Measurements from ENCODE around the gene USP53. TPM values are rescaled to one million over a fixed set of nuclear protein-coding genes. Genes with fewer than 3 reads are reported as not detected.

USP53 gene
- total RNA-seq, 4 donors from 2014 or later = 34.2 to 56.4 (median 44.8) TPM

- H3K4me3 ChIP-seq (ENCODE audit: low read depth, poor library complexity, severe bottlenecking) = no peak overlapping the region
- no peak for DNase-seq (ENCODE audit: low spot score in 2 of 2)
- TF ChIP-seq POLR2A (IDR thresholded peaks at IDR 0.05) = no peak
- no peak for TF ChIP-seq CTCF (IDR thresholded peaks at IDR 0.05)
- intact Hi-C loops (cut with DNase I; ENCODE audit: low total_unique reads) = no loop called here
These were observed 6.8 kb upstream of the USP53 start for GRCh38 chr4:119205690-119206089.

- H3K4me3 ChIP-seq (ENCODE audit: low read depth, poor library complexity, severe bottlenecking) = no peak overlapping the region
- DNase-seq (ENCODE audit: low spot score in 2 of 2) = no peak
- TF ChIP-seq POLR2A (IDR thresholded peaks at IDR 0.05) = no peak
- TF ChIP-seq CTCF (IDR thresholded peaks at IDR 0.05) = no peak
- 47 to 57% methylated on average over 1 of the region's 1 CpG for WGBS, 2 donors
- intact Hi-C loops (cut with DNase I; ENCODE audit: low total_unique reads) = no loop called here
These were observed 6.3 kb upstream of the USP53 start for GRCh38 chr4:119206178-119206577.

- no peak for DNase-seq (ENCODE audit: low spot score in 2 of 2)
- WGBS, 2 donors = 14 to 26% methylated on average over 1 of the region's 1 CpG
- H3K4me3 ChIP-seq (ENCODE audit: low read depth, poor library complexity, severe bottlenecking) = no peak overlapping the region
- intact Hi-C loops (cut with DNase I; ENCODE audit: low total_unique reads) = no loop called here
- no peak for TF ChIP-seq POLR2A (IDR thresholded peaks at IDR 0.05)
- TF ChIP-seq CTCF (IDR thresholded peaks at IDR 0.05) = no peak
These were observed 5.5 kb upstream of the USP53 start for GRCh38 chr4:119207051-119207450.

GRCh38 chr4:119209077-119209476 lies 3.4 kb upstream of the USP53 start:
- DNase-seq (ENCODE audit: low spot score in 2 of 2) = peak in 1 of 2 donors; percentile 46
- TF ChIP-seq CTCF (IDR thresholded peaks at IDR 0.05) (no peak), POLR2A (IDR thresholded peaks at IDR 0.05) (no peak)
- H3K4me3 ChIP-seq (ENCODE audit: low read depth, poor library complexity, severe bottlenecking) = no peak overlapping the region
- intact Hi-C loops (cut with DNase I; ENCODE audit: low total_unique reads) = no loop called here

GRCh38 chr4:119209586-119209985 lies 2.9 kb upstream of the USP53 start:
- intact Hi-C loops (cut with DNase I; ENCODE audit: low total_unique reads) = no loop called here
- 81 to 94% methylated on average over 1 of the region's 1 CpG for WGBS, 2 donors
- TF ChIP-seq CTCF (IDR thresholded peaks at IDR 0.05) (no peak), POLR2A (IDR thresholded peaks at IDR 0.05) (no peak)
- DNase-seq (ENCODE audit: low spot score in 2 of 2) = no peak
- H3K4me3 ChIP-seq (ENCODE audit: low read depth, poor library complexity, severe bottlenecking) = no peak overlapping the region

GRCh38 chr4:119210775-119211174 lies 1.7 kb upstream of the USP53 start:
- WGBS, 2 donors = 80 to 84% methylated on average over 4 of the region's 4 CpGs
- DNase-seq (ENCODE audit: low spot score in 2 of 2) = no peak
- H3K4me3 ChIP-seq (ENCODE audit: low read depth, poor library complexity, severe bottlenecking) = no peak overlapping the region
- TF ChIP-seq CTCF (IDR thresholded peaks at IDR 0.05) = no peak
- TF ChIP-seq POLR2A (IDR thresholded peaks at IDR 0.05) = no peak
- intact Hi-C loops (cut with DNase I; ENCODE audit: low total_unique reads) = no loop called here
